Measurements from ENCODE around the gene FMO2. TPM values are rescaled to one million over a fixed set of nuclear protein-coding genes. Genes with fewer than 3 reads are reported as not detected.

Gene FMO2
- total and polyA plus RNA-seq, 10 donors: 0.26 to 4.6 (median 1.2) TPM; not detected in 1

DNA sequence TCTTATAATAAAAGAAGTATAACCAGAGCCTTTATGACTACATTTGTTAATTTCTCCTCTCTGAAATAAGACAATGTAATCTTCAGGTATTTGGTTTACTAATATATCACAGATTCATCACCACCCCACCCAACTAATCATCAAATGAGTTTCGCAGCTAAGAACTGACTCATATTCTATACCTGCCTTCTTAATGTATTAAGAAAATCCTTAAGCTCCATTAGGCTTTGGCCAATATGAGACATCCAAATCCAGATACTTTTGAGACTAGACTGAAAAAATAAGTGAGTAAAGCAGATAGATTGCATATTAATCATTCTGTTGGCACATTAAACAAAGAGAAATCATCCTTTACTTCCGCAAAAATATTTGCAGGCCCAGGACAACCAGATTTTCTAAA, 18.7 kb upstream of the FMO2 start:
- H3K4me1 ChIP-seq: no peaks in the 10 kb centered on the region
- H3K27me3 ChIP-seq (replicated peaks in 1 of 7): no peaks in the 10 kb centered on the region
- H3K36me3 ChIP-seq: no peaks in the 10 kb centered on the region
- no peaks in the 10 kb centered on the region for H3K9me3 ChIP-seq
- no peak overlapping the region for H3K4me3 ChIP-seq
- no peak for DNase-seq
- intact Hi-C loops (cut with DNase I; ENCODE audit: low total_unique reads): no loop called here
- WGBS, 5 donors: 89 to 96% (median 94%) methylated on average over 2 of the region's 2 CpGs
- no peak overlapping the region for H3K27ac ChIP-seq
- no peak for TF ChIP-seq POLR2A (IDR thresholded peaks at IDR 0.05)
- TF ChIP-seq POLR2AphosphoS5 (IDR thresholded peaks at IDR 0.05): no peak
- TF ChIP-seq, protein P1, sequence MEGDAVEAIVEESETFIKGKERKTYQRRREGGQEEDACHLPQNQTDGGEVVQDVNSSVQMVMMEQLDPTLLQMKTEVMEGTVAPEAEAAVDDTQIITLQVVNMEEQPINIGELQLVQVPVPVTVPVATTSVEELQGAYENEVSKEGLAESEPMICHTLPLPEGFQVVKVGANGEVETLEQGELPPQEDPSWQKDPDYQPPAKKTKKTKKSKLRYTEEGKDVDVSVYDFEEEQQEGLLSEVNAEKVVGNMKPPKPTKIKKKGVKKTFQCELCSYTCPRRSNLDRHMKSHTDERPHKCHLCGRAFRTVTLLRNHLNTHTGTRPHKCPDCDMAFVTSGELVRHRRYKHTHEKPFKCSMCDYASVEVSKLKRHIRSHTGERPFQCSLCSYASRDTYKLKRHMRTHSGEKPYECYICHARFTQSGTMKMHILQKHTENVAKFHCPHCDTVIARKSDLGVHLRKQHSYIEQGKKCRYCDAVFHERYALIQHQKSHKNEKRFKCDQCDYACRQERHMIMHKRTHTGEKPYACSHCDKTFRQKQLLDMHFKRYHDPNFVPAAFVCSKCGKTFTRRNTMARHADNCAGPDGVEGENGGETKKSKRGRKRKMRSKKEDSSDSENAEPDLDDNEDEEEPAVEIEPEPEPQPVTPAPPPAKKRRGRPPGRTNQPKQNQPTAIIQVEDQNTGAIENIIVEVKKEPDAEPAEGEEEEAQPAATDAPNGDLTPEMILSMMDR (IDR thresholded peaks at IDR 0.05 in 8 of 11, conservative IDR thresholded peaks at IDR 0.05 in 3 of 11): no peak

DNA sequence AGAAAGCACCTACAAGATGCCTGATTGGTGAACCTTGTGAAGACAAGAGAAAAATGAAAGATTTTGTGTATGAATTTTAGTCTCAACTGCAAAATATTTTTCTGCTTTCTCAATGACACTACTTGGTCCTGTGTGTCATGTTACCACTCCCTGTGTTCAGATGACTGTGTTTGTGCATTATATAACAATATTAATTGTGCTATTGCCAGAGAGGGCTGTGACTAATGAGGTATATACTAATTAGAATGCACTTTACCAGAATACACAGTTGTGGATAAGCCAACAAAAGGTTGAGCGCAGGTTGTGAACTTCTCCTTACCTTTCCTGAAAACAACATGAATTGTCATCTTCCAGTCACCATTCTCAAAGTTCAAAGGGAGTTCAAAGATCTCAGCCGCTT, 17.3 kb upstream of the FMO2 start:
- no peak for DNase-seq
- no peaks in the 10 kb centered on the region for H3K9me3 ChIP-seq
- no peak overlapping the region for H3K27ac ChIP-seq
- no peaks in the 10 kb centered on the region for H3K4me1 ChIP-seq
- 71 to 98% (median 97%) methylated on average over 2 of the region's 2 CpGs for WGBS, 5 donors
- no peak for TF ChIP-seq POLR2AphosphoS5 (IDR thresholded peaks at IDR 0.05)
- TF ChIP-seq, protein P1 (IDR thresholded peaks at IDR 0.05 in 8 of 11, conservative IDR thresholded peaks at IDR 0.05 in 3 of 11): no peak
- TF ChIP-seq POLR2A (IDR thresholded peaks at IDR 0.05): no peak
- H3K36me3 ChIP-seq: no peaks in the 10 kb centered on the region
- H3K4me3 ChIP-seq: no peak overlapping the region
- intact Hi-C loops (cut with DNase I; ENCODE audit: low total_unique reads): no loop called here
- H3K27me3 ChIP-seq (replicated peaks in 1 of 7): no peaks in the 10 kb centered on the region

DNA sequence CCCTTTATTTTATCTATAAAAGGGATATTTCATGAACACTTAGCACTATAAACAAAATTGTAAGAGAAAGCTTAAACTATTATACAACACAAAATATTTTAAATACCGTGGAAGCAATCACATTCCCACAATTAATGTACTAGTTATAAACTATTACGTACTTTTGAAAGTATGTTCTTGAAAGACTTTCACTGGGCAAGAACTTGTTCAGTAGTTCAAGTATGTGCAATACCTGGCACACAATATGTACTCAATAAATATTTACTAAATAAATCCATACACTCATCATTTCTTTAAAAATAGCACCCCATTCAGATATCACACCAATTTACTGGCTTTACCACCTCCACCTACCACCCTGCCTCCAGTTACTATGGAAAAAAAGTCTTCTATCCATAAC, 12.6 kb upstream of the FMO2 start:
- 86 to 95% (median 87%) methylated on average over 2 of the region's 2 CpGs for WGBS, 5 donors

DNA sequence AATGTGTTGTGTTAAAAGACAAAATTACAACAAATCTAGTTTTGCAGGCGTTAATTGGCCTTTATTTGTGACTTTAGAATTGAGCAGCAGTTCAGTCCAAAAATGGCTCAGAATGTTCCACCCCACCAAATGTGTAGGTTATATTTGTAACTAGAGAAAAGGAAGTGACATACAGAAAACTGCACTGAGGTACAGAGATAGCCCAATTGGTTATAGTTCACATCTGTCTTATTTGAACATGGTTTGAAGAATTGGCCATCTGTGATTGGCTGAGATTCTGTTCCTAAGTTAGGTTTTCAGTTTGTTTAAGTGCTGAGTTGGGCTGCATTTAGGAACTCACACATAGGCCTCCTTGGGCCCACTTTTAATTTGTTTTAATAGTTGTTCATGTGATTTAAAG, 12.0 kb upstream of the FMO2 start:
- no peaks in the 10 kb centered on the region for H3K9me3 ChIP-seq
- 76 to 88% (median 80%) methylated on average over 1 of the region's 1 CpG for WGBS, 5 donors
- no peaks in the 10 kb centered on the region for H3K36me3 ChIP-seq
- no peak overlapping the region for H3K27ac ChIP-seq
- DNase-seq: no peak
- no peak overlapping the region for H3K4me3 ChIP-seq
- H3K27me3 ChIP-seq (replicated peaks in 1 of 7): peaks cover 0 to 3% (median 0%) of the 10 kb centered on the region in 7 donors
- intact Hi-C loops (cut with DNase I; ENCODE audit: low total_unique reads): no loop called here
- no peak for TF ChIP-seq POLR2A (IDR thresholded peaks at IDR 0.05)
- TF ChIP-seq, protein P1 (IDR thresholded peaks at IDR 0.05 in 8 of 11, conservative IDR thresholded peaks at IDR 0.05 in 3 of 11): no peak
- TF ChIP-seq POLR2AphosphoS5 (IDR thresholded peaks at IDR 0.05): no peak
- H3K4me1 ChIP-seq: no peaks in the 10 kb centered on the region

More for the DNA sequence above, 12.6 kb upstream of the FMO2 start:
- no peak for TF ChIP-seq POLR2AphosphoS5 (IDR thresholded peaks at IDR 0.05)
- DNase-seq: no peak
- Histone ChIP-seq H3K36me3 (no peaks in the 10 kb centered on the region), H3K27me3 (replicated peaks in 1 of 7) (no peaks in the 10 kb centered on the region), H3K9me3 (no peaks in the 10 kb centered on the region), H3K4me3 (no peak overlapping the region), H3K27ac (no peak overlapping the region), H3K4me1 (no peaks in the 10 kb centered on the region)
- intact Hi-C loops (cut with DNase I; ENCODE audit: low total_unique reads): no loop called here

Measured in spleen (tissue), 11 donors.